Liver (tissue), 9 donors: ENCODE results near the gene SEMA4D. TPM values are rescaled to one million over a fixed set of nuclear protein-coding genes. Genes with fewer than 3 reads are reported as not detected.

Experiments used
- DNase-seq: peaks from one replicate; pipeline ENCODE4 v3.0.0-alpha.2; 2017; ENCODE audit warnings: low spot score
- H3K27ac ChIP-seq, 2 donors: one replicate each; pipeline ENCODE4 v1.7.0; 2013; ENCODE audit warnings: inconsistent platforms in 2 of 2, low read length in 2 of 2, control low read depth in 1 of 2, low read depth in 1 of 2, mild to moderate bottlenecking in 1 of 2
- H3K27me3 ChIP-seq, 4 donors: one replicate each; pipeline versions ENCODE4 v1.6.1 to v1.7.0; 2013; ENCODE audit warnings: low read length in 3 of 4, inconsistent platforms in 1 of 4, mild to moderate bottlenecking in 1 of 4, moderate library complexity in 1 of 4; ENCODE audit not compliant: control insufficient read depth in 4 of 4, insufficient read depth in 4 of 4
- H3K36me3 ChIP-seq, 4 donors: one replicate each; pipeline versions ENCODE4 v1.6.1 to v1.7.0; 2013; ENCODE audit warnings: low read length in 3 of 4, mild to moderate bottlenecking in 3 of 4, low read depth in 1 of 4, moderate library complexity in 1 of 4; ENCODE audit not compliant: control insufficient read depth in 4 of 4, insufficient read depth in 3 of 4
- H3K4me1 ChIP-seq, 4 donors: one replicate each; pipeline versions ENCODE4 v1.6.1 to v1.7.0; 2013; ENCODE audit warnings: low read length in 3 of 4, mild to moderate bottlenecking in 3 of 4, moderate library complexity in 1 of 4; ENCODE audit not compliant: control insufficient read depth in 4 of 4, insufficient read depth in 4 of 4
- H3K4me3 ChIP-seq, 3 donors: one replicate each; pipeline versions ENCODE4 v1.6.1 to v1.7.0; 2013; ENCODE audit warnings: low read length in 3 of 3, control low read depth in 1 of 3, low read depth in 1 of 3, mild to moderate bottlenecking in 1 of 3
- H3K9ac ChIP-seq, 2 donors: one replicate each; pipeline ENCODE4 v1.7.0; 2013; ENCODE audit warnings: low read length in 2 of 2, mild to moderate bottlenecking in 2 of 2, moderate library complexity in 2 of 2, control low read depth in 1 of 2, low read depth in 1 of 2
- H3K9me3 ChIP-seq, 4 donors: one replicate each; pipeline versions ENCODE4 v1.6.1 to v1.7.0; 2013; ENCODE audit warnings: low read length in 3 of 4; ENCODE audit not compliant: control insufficient read depth in 4 of 4
- EGR1 ChIP-seq, 2 donors: IDR thresholded peaks; 2 replicates each; pipeline ENCODE4 v1.6.1; 2016 to 2018; ENCODE audit warnings: antibody characterized with exemption in 2 of 2, low read depth in 2 of 2
- FOXA1 ChIP-seq: IDR thresholded peaks from 2 replicates; pipeline ENCODE4 v1.6.1; 2016; ENCODE audit warnings: antibody characterized with exemption
- FOXA2 ChIP-seq: IDR thresholded peaks from 2 replicates; pipeline ENCODE4 v1.6.1; 2016; ENCODE audit warnings: antibody characterized with exemption
- GABPA ChIP-seq, 2 donors: IDR thresholded peaks in 1 of 2; conservative IDR thresholded peaks in 1 of 2; 2 replicates each; pipeline ENCODE4 v1.6.1; 2016; ENCODE audit warnings: antibody characterized with exemption in 2 of 2, mild to moderate bottlenecking in 1 of 2, moderate library complexity in 1 of 2
- HNF4A ChIP-seq, 2 donors: conservative IDR thresholded peaks; 2 replicates each; pipeline ENCODE4 v1.6.1; 2016; ENCODE audit warnings: antibody characterized with exemption in 2 of 2, mild to moderate bottlenecking in 2 of 2
- HNF4G ChIP-seq: IDR thresholded peaks from 2 replicates; pipeline ENCODE4 v1.6.1; 2016; ENCODE audit warnings: antibody characterized with exemption
- JUND ChIP-seq, 2 donors: IDR thresholded peaks; 2 replicates each; pipeline ENCODE4 v1.6.1; 2016; ENCODE audit warnings: antibody characterized with exemption in 2 of 2
- NR2F2 ChIP-seq: IDR thresholded peaks from 2 replicates; pipeline ENCODE4 v1.6.1; 2016; ENCODE audit warnings: antibody characterized with exemption
- RAD21 ChIP-seq, 2 donors: IDR thresholded peaks; 2 replicates each; pipeline ENCODE4 v1.6.1; 2016; ENCODE audit warnings: antibody characterized with exemption in 2 of 2, mild to moderate bottlenecking in 2 of 2
- RXRA ChIP-seq, 2 donors: IDR thresholded peaks; 2 replicates each; pipeline ENCODE4 v1.6.1; 2017 to 2018; ENCODE audit warnings: antibody characterized with exemption in 2 of 2, mild to moderate bottlenecking in 1 of 2
- SP1 ChIP-seq: IDR thresholded peaks from 2 replicates; pipeline ENCODE4 v1.6.1; 2018; ENCODE audit warnings: antibody characterized with exemption, mild to moderate bottlenecking
- TAF1 ChIP-seq: conservative IDR thresholded peaks from 2 replicates; pipeline ENCODE4 v1.6.1; 2016; ENCODE audit warnings: antibody characterized with exemption, mild to moderate bottlenecking
- YY1 ChIP-seq: IDR thresholded peaks from 2 replicates; pipeline ENCODE4 v1.6.1; 2016; ENCODE audit warnings: antibody characterized with exemption, mild to moderate bottlenecking
- WGBS: extraction: QIAGEN DNeasy Blood & Tissue Kit; methylation state at CpG from one replicate; pipeline ENCODE4 v1.1.7; 2013; 5-methylcytosine and 5-hydroxymethylcytosine counted together
- polyA plus RNA-seq, 2 donors: library from polyadenylated mRNA; stranded (reverse) in 1 of 2; unstranded in 1 of 2; fragments of 200-250 nt in 1 of 2; fragments of >200 nt in 1 of 2; fragmentation: Nextera tagmentation in 1 of 2; extraction: Ambion mirVana in 1 of 2; gene quantifications; one replicate each; pipeline versions ENCODE4 v1.2.1 to v1.2.3, GENCODE V29; 2013 to 2015
- total RNA-seq, 2 donors: library from RNA; depleted of rRNA; stranded (reverse); fragments of >200 nt; gene quantifications; one replicate each; pipeline ENCODE4 v1.2.3, GENCODE V29; 2014
- TF ChIP-seq, protein P1 (sequence below): IDR thresholded peaks from 2 replicates; pipeline ENCODE4 v1.6.1; 2016; ENCODE audit warnings: antibody characterized with exemption
- TF ChIP-seq, protein P2 (sequence below): IDR thresholded peaks from 2 replicates; pipeline ENCODE4 v1.6.1; 2016; ENCODE audit warnings: antibody characterized with exemption
- TF ChIP-seq, protein P3 (sequence below): IDR thresholded peaks from 2 replicates; pipeline ENCODE4 v1.6.1; 2016; ENCODE audit warnings: antibody characterized with exemption
- TF ChIP-seq, protein P4 (sequence below): fragments of 150-350 bp; IDR thresholded peaks from 2 replicates; pipeline ENCODE4 v1.5.1; 2017; ENCODE audit warnings: improper control_type of control experiment, low read depth, low read length; ENCODE audit not compliant: missing input control
- TF ChIP-seq, protein P5 (sequence below): IDR thresholded peaks from 2 replicates; pipeline ENCODE4 v1.6.1; 2016; ENCODE audit warnings: antibody characterized with exemption, mild to moderate bottlenecking
- donor health status: healthy.
- donor health status: healthy.
- donor health status: healthy.
- donor health status: healthy.
- donor health status: healthy.

The SEMA4D gene
- total and polyA plus RNA-seq, 4 donors: 1.4 to 12.0 (median 4.1) TPM

DNA sequence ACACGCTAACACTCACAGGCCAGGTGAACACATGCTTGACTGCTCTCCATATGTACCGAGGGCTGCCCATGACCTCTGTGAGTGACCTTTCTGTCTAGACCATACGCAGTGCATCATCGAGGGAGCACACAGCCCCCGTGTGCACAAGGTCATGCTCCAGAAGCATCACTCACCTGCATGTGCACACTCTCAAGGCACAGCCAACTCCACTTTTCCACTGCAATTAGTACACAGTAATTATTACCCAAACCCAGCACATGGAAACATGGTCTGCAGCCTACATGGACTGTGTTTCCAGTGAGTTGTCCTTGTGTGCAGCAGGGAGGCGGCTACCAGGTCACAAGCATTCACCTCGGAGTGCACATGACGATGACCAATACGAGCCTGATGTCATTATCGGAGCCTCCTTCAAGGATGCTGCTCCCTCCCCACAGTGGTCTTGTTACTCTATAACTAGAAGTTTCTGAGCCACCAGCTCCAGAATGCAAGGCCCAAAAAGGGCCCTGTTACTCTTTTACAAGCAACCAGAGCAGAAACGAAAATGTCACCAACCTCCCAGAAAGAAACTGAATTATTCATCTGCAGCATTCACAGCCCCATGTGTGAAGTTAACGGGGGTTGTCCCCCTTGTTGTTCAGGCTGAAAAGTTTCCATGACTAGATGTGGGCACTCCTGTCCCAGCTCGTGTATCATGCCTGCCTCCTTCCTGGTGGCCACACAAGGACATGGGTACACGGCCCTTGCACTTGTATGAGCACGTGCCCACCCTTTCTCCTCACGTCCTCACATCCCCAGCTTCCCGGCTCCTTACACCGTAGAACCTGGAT, 31.2 kb downstream of the SEMA4D start:
- Histone ChIP-seq H3K4me1 (no peaks in the 10 kb centered on the region), H3K27me3 (no peaks in the 10 kb centered on the region), H3K36me3 (no peaks in the 10 kb centered on the region), H3K4me3 (no peak overlapping the region), H3K9ac (no peak overlapping the region), H3K27ac (no peak overlapping the region), H3K9me3 (no peaks in the 10 kb centered on the region)
- TF ChIP-seq JUND (IDR thresholded peaks at IDR 0.05) (no peak), GABPA (IDR thresholded peaks at IDR 0.05 in 1 of 2, conservative IDR thresholded peaks at IDR 0.05 in 1 of 2) (no peak), YY1 (no peak), RXRA (IDR thresholded peaks at IDR 0.05) (no peak), NR2F2 (no peak), HNF4A (conservative IDR thresholded peaks at IDR 0.05) (no peak)
- TF ChIP-seq, protein P1, sequence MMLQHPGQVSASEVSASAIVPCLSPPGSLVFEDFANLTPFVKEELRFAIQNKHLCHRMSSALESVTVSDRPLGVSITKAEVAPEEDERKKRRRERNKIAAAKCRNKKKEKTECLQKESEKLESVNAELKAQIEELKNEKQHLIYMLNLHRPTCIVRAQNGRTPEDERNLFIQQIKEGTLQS: no peak
- TF ChIP-seq, protein P2, sequence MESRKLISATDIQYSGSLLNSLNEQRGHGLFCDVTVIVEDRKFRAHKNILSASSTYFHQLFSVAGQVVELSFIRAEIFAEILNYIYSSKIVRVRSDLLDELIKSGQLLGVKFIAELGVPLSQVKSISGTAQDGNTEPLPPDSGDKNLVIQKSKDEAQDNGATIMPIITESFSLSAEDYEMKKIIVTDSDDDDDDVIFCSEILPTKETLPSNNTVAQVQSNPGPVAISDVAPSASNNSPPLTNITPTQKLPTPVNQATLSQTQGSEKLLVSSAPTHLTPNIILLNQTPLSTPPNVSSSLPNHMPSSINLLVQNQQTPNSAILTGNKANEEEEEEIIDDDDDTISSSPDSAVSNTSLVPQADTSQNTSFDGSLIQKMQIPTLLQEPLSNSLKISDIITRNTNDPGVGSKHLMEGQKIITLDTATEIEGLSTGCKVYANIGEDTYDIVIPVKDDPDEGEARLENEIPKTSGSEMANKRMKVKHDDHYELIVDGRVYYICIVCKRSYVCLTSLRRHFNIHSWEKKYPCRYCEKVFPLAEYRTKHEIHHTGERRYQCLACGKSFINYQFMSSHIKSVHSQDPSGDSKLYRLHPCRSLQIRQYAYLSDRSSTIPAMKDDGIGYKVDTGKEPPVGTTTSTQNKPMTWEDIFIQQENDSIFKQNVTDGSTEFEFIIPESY: no peak
- TF ChIP-seq, protein P3, sequence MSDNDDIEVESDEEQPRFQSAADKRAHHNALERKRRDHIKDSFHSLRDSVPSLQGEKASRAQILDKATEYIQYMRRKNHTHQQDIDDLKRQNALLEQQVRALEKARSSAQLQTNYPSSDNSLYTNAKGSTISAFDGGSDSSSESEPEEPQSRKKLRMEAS: no peak
- 84% methylated on average over 18 of the region's 18 CpGs for WGBS
- DNase-seq: no peak

DNA sequence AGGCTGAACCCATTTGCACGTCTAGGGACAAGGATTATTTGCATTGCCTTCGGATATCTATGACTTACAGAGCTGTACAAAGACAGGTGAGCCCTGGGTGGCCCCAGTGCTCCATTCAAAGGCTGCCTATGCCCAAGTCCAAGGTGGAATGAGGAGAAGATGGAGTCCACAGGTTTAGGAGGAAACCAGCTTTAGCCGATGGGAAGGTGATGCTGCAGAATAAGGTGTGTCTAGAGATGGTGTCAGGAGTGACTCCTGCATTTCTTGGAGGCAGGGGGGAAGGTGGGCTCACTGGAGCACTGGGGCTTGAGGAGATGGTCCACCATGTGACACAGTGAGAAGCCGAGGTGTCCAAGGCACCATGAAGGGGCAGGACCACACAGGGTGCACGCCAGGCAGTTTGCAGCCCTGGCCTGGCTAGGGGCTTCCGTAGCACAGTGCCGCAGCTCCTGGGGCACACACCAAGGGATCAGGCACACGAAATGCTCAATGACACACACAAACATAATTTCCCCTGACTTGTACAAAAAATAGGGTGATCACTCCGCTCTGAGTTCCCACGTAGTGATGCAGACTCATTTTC, 32.1 kb downstream of the SEMA4D start:
- TF ChIP-seq TAF1: no peak
- no peak for TF ChIP-seq HNF4G
- no peak for TF ChIP-seq NR2F2
- TF ChIP-seq, protein P4, sequence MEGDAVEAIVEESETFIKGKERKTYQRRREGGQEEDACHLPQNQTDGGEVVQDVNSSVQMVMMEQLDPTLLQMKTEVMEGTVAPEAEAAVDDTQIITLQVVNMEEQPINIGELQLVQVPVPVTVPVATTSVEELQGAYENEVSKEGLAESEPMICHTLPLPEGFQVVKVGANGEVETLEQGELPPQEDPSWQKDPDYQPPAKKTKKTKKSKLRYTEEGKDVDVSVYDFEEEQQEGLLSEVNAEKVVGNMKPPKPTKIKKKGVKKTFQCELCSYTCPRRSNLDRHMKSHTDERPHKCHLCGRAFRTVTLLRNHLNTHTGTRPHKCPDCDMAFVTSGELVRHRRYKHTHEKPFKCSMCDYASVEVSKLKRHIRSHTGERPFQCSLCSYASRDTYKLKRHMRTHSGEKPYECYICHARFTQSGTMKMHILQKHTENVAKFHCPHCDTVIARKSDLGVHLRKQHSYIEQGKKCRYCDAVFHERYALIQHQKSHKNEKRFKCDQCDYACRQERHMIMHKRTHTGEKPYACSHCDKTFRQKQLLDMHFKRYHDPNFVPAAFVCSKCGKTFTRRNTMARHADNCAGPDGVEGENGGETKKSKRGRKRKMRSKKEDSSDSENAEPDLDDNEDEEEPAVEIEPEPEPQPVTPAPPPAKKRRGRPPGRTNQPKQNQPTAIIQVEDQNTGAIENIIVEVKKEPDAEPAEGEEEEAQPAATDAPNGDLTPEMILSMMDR: no peak
- TF ChIP-seq, protein P2: no peak
- TF ChIP-seq JUND (IDR thresholded peaks at IDR 0.05): no peak
- TF ChIP-seq, protein P3: no peak
- no peak for TF ChIP-seq SP1
- no peak for TF ChIP-seq EGR1 (IDR thresholded peaks at IDR 0.05; ENCODE audit: low read depth in 2 of 2)
- TF ChIP-seq, protein P1: no peak
- TF ChIP-seq GABPA (IDR thresholded peaks at IDR 0.05 in 1 of 2, conservative IDR thresholded peaks at IDR 0.05 in 1 of 2): no peak
- TF ChIP-seq FOXA2: no peak
- no peak for TF ChIP-seq RXRA (IDR thresholded peaks at IDR 0.05)
- no peak for TF ChIP-seq RAD21 (IDR thresholded peaks at IDR 0.05)
- TF ChIP-seq YY1: no peak
- no peak for TF ChIP-seq FOXA1
- TF ChIP-seq, protein P5, sequence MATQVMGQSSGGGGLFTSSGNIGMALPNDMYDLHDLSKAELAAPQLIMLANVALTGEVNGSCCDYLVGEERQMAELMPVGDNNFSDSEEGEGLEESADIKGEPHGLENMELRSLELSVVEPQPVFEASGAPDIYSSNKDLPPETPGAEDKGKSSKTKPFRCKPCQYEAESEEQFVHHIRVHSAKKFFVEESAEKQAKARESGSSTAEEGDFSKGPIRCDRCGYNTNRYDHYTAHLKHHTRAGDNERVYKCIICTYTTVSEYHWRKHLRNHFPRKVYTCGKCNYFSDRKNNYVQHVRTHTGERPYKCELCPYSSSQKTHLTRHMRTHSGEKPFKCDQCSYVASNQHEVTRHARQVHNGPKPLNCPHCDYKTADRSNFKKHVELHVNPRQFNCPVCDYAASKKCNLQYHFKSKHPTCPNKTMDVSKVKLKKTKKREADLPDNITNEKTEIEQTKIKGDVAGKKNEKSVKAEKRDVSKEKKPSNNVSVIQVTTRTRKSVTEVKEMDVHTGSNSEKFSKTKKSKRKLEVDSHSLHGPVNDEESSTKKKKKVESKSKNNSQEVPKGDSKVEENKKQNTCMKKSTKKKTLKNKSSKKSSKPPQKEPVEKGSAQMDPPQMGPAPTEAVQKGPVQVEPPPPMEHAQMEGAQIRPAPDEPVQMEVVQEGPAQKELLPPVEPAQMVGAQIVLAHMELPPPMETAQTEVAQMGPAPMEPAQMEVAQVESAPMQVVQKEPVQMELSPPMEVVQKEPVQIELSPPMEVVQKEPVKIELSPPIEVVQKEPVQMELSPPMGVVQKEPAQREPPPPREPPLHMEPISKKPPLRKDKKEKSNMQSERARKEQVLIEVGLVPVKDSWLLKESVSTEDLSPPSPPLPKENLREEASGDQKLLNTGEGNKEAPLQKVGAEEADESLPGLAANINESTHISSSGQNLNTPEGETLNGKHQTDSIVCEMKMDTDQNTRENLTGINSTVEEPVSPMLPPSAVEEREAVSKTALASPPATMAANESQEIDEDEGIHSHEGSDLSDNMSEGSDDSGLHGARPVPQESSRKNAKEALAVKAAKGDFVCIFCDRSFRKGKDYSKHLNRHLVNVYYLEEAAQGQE: no peak
- TF ChIP-seq HNF4A (conservative IDR thresholded peaks at IDR 0.05): no peak
- H3K36me3 ChIP-seq: no peaks in the 10 kb centered on the region
- no peaks in the 10 kb centered on the region for H3K9me3 ChIP-seq
- WGBS: 93% methylated on average over 10 of the region's 10 CpGs
- H3K4me1 ChIP-seq: no peaks in the 10 kb centered on the region
- H3K4me3 ChIP-seq: no peak overlapping the region
- H3K27me3 ChIP-seq: no peaks in the 10 kb centered on the region
- no peak overlapping the region for H3K9ac ChIP-seq
- DNase-seq: no peak
- no peak overlapping the region for H3K27ac ChIP-seq
